Hematopoietic multipotent progenitor cell treated with erythropoietin and hydrocortisone succinate and interleukin-3 and kit ligand, for 8 days (in vitro differentiated cells): ENCODE data around the gene EIF3L.

Experiments
- DNase-seq: peaks from one replicate; pipeline ENCODE4 v3.0.0-alpha.2; 2015

EIF3L gene

GRCh38 chr22:37817705-37818408 lies 31.4 kb upstream of the EIF3L start:
- peak; percentile 80 for DNase-seq

GRCh38 chr22:37818409-37819104 lies 30.7 kb upstream of the EIF3L start:
- peak; percentile 66 for DNase-seq

- no peak for DNase-seq
These were observed 30.1 kb upstream of the EIF3L start for GRCh38 chr22:37819105-37819433.

- DNase-seq, result no peak
These were observed 28.9 kb upstream of the EIF3L start for GRCh38 chr22:37820350-37820749.

GRCh38 chr22:37822079-37822833 lies 27.0 kb upstream of the EIF3L start:
- no peak for DNase-seq

- no peak for DNase-seq
These were observed 25.9 kb upstream of the EIF3L start, which contains the start of gene GALR3 for GRCh38 chr22:37823134-37823985. Gene GALR3, plus strand, starts transcription at chr22:37823382. Its CDS starts 25 bp downstream, at chr22:37823407.

GRCh38 chr22:37824674-37825641 lies 24.3 kb upstream of the EIF3L start:
- peak; percentile 49 for DNase-seq

- no peak for DNase-seq
These were observed 22.2 kb upstream of the EIF3L start for GRCh38 chr22:37827056-37827455.

GRCh38 chr22:37830093-37830842 lies 19.0 kb upstream of the EIF3L start:
- no peak for DNase-seq

- no peak for DNase-seq
These were observed 17.7 kb upstream of the EIF3L start for GRCh38 chr22:37831472-37831871.

GRCh38 chr22:37832022-37832857 lies 17.0 kb upstream of the EIF3L start:
- DNase-seq, result no peak

- no peak for DNase-seq
These were observed 7.0 kb upstream of the EIF3L start for GRCh38 chr22:37842015-37842793.

GRCh38 chr22:37843741-37844089 lies 5.5 kb upstream of the EIF3L start:
- no peak for DNase-seq

GRCh38 chr22:37844904-37845329 lies 4.3 kb upstream of the EIF3L start:
- DNase-seq, result no peak

GRCh38 chr22:37846433-37846832 lies 2.8 kb upstream of the EIF3L start:
- no peak for DNase-seq

- DNase-seq, result peak; percentile 58
These were observed 581 bp upstream of the EIF3L start for GRCh38 chr22:37848587-37849088.

GRCh38 chr22:37850801-37851200 lies 1.6 kb downstream of the EIF3L start:
- no peak for DNase-seq

GRCh38 chr22:37852418-37852817 lies 3.2 kb downstream of the EIF3L start:
- DNase-seq, result no peak

GRCh38 chr22:37854946-37855345 lies 5.7 kb downstream of the EIF3L start:
- no peak for DNase-seq
